ENCODE data around the gene SUFU.

The SUFU gene

DNA sequence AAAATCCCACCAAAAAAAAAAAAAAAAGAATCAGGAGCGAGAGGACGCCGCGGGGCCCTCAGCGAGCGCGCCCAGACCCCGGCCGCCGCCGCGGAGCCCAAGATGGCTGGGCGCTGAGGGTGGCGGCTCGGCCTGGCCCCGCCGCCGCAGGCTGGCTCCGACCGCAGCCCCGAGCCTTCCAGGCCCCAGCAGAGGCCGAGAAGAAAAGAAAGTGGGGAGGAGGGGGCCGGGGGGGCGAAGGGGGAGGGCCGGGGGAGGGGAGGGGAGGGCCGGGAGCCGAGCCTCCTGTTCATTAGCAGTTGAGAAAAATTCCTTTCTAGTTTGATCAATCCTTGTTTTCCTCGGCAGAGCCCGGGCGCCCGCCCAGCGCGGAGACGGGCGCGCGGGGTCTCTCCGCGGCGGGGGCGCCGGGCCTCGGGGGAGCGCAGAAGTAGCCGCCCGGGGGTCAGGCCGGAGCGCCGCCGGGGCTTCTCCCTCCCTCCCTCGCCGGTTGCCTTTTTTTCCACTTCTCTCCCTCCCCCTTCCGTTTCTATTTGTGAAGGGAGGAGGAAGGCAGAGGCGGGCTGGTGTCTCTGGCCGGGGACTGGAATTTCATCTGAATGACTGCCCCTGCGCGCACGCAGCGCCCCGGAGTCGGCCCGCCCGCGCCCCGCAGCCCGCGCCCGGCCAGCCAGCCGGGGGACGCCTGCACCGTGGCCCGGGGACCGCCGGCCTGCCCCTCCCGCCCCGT lies 139.7 kb downstream of the SUFU start:
- peak; percentile 89 for DNase-seq

DNA sequence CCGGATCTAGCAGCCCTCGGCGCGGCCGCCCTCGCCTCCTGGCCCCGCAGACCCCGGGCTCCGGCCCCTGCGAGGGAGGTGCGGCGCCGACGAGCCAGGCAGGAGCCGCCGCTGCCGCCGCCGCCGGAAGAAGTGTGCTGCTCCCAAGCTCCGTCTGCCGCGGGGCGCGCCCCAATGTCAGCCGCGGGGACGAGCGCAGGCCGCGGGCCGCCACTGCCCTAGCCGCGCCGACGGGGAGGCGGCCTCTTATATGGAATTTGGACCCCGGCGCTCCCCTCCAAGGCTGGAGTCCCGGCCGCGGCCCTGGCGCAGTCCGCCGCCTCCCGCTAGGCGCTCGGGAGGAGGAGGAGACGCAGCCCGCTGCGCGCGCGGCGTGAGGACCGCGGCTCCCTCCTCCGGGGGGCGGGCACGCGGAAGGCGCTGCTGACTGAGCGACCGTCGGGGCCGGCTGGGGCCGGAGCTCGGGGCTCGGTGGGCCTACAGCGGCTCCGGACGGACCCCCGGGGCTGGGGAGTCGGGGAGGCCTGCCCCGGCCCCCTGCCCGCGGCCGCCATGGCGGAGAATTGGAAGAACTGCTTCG lies 140.4 kb downstream of the SUFU start, which contains the start of gene TRIM8:
TRIM8 (plus strand) TSS at position 414 of the 580 bp plus-strand sequence; CDS start at position 553, 139 bp downstream.
- DNase-seq, result peak; percentile 69

DNA sequence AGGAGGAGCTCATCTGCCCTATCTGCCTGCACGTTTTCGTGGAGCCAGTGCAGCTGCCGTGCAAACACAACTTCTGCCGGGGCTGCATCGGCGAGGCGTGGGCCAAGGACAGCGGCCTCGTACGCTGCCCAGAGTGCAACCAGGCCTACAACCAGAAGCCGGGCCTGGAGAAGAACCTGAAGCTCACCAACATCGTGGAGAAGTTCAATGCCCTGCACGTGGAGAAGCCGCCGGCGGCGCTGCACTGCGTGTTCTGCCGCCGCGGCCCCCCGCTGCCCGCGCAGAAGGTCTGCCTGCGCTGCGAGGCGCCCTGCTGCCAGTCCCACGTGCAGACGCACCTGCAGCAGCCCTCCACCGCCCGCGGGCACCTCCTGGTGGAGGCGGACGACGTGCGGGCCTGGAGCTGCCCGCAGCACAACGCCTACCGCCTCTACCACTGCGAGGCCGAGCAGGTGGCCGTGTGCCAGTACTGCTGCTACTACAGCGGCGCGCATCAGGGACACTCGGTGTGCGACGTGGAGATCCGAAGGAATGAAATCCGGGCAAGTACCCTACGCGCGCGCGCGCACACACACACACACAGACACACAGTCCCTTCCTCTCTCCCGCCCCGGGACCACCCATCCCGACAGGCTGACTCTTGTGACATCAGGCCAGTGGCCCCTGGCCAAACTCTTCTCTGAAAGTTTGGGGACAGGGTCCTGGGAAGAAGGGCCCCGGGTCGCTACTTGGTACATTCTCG lies 141.0 kb downstream of the SUFU start:
- peak; percentile 83 for DNase-seq

DNA sequence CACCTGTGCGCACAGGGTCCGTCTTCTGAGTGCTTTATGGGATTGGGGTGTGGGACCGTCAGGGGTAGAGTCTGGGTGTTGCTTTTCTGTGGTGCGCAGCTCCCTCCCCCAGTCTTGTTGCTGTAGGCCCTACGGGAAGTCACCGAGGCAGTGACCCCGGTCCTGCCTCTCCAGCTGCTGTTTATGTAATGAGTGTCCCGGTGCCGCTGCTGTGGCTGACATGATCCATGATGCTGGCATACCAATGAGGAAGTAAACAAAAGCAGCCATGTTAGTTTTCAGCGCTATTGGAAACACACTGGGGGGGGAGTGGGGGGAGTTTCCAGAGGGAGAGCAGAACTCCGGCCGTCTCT lies 141.6 kb downstream of the SUFU start:
- no peak for DNase-seq

DNA sequence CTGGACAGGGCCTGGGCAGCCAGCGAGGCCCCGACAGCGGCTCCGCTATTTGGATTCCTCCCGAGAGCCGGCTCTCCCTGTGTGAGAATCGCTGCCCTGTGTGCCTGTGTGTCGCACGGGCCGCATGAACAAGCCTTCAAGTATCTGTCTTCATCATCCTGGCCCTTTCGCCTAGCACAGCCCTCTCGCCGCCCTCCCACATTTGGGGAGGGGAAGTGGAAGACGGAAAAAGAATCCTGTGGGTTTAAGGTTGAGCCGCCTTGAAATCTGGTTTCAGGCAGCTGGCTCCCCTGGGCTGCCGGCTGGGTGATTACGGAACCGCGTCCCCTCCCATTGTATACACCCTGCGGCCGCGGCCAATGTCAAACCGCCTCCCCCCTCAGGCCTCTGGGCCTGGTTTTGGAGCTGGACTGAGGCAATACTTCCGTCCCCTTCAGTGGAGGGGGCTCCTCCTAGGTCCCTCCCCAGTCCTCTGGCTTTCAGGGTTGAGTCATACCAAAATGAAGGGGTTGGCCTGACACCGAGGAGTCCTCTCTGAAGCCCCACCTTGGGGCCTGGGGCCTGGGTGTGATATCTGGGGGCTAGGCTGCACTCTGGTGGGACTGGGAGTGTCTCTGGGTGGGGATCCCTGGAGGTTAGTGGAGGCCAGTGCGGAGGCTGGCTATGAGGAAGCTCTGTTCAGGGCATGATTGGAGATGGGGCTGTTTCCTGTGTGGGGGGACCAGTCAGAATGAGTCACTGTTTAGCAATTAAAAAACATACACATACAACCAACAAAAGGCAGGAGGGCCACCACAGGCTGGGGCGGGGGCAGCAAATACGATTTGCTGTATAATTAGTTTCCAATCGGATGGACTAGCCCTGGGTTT lies 142.2 kb downstream of the SUFU start:
- DNase-seq, result peak; percentile 96

DNA sequence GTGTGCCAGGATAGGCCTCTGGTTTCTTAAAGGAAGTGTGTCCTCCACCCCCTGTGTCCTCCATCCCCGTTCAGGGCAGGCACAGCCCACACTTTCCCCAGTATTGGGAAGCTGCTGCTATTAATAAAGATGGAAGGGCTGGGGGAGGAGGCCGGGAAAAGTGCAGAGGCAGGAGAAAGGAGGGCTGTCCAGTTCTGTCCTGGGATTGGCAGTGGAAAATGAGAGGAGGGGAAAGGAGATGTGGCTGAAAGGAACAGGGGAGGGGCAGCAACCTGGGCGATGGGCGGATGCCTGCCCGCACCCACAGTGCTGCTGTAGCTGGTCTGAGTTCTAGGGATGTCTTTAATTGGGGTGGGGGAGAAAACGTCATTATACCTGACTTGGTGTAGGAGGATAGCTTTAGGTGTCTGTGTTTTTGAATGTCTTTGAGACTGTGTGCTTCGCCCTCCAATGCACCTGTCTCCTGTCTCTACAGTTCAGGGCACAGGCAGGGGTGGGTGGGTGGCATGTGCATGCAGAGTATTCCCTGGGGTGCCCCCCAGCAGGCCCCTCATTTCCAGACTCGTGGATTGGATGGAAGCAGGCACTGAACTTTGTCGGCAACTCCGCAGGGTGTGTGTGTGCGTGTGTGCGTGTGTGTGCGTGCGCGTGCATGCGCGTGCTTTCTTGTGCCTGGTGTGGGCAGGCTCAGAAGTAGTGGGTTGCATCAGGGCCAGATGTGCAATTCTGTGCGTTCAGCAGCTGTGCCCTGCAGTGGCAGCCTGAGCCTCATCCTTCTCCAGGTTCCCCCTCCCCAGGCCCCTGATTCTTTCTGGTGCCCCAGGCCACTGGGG lies 143.1 kb downstream of the SUFU start:
- DNase-seq, result peak; percentile 80

GRCh38 chr10:102647443-102648268 lies 143.9 kb downstream of the SUFU start:
- no peak for DNase-seq

- DNase-seq, result no peak
These were observed 144.6 kb downstream of the SUFU start for GRCh38 chr10:102648269-102648888.

DNA sequence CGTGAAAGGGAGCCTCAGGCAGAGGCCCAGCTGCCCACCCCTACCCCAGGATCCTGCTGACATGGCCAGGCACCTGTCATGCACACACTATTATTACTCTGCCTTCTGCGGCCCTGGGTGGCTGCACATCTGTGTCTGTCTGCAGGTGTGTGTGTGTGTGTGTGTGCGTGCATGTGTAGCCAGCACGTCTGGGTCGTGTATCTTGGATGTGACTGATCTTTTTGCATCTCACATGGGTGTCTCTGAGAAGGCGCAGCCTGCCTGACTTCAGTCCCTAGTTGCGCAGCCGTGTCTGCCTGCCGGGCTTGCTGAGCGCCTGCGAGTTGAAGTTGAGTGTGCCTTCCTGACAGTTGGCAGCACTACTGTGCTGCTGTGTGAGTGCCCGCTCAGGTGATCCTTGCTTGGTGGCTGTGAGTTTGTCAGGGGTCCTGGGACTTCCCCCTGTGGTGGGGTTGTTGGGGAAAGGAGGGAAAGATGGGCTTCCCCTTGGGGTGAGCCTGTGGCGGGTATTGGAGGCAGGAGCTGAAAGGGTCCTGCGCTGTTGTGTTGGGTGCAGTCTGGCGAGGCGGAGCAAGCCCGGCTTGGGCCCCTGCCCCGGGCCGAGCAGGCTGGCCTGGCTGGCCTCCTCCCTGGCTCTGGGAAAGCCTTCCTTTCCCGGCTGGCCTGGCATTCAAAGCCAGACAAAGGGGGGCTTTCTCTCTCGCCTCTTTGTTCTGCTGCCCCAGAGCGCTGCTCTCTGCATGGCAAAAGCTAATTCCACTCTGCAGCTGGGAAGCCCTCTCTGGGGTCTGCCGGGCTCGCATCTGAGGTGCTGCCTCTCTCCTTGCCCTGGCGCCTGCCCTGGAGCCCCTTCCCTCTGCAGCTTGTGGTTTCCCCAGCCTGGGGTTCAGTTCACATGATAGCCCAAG lies 145.4 kb downstream of the SUFU start:
- DNase-seq, result no peak

- no peak for DNase-seq
These were observed 146.3 kb downstream of the SUFU start for GRCh38 chr10:102649797-102650654.

DNA sequence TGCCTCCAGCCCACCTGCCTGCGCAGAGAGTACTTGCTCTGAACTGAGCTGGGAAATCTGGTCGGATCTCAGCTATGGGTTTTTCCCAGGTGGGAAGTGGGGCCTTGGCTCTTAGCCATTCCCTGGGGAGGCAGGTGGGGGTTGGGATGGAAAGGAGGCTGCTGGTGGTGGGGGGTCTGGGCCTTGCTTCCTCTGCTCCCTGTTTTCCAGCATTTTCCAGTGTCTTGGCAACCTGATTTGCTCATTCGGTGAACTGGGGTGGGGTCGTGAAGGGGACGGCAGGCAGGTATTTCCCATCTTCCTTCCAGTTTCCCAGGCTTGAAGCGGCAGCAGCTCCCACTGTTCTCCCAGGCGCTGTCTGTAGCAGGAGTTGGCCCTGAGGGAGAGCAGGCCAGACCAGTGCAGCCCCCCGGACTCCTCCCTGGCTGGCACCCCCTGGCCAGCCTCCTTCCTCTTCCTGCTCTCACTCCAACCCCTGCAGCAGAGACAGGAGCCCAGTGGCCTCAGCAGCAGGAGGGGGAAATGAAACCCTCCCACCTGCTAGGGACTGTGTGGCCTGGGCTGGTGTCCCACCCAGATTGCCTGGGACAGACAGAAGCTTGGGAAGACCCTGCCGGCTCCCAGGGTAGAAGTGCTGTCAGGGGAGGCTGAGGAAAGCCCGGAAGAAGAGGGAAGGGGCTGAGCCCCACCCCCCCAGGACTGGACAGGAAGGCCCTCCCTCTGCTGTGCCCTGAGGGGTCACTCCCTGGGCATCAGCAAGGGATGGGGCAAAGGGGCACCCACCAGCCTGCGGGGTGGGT lies 147.1 kb downstream of the SUFU start:
- DNase-seq, result no peak

GRCh38 chr10:102651455-102652169 lies 147.8 kb downstream of the SUFU start:
- no peak for DNase-seq

DNA sequence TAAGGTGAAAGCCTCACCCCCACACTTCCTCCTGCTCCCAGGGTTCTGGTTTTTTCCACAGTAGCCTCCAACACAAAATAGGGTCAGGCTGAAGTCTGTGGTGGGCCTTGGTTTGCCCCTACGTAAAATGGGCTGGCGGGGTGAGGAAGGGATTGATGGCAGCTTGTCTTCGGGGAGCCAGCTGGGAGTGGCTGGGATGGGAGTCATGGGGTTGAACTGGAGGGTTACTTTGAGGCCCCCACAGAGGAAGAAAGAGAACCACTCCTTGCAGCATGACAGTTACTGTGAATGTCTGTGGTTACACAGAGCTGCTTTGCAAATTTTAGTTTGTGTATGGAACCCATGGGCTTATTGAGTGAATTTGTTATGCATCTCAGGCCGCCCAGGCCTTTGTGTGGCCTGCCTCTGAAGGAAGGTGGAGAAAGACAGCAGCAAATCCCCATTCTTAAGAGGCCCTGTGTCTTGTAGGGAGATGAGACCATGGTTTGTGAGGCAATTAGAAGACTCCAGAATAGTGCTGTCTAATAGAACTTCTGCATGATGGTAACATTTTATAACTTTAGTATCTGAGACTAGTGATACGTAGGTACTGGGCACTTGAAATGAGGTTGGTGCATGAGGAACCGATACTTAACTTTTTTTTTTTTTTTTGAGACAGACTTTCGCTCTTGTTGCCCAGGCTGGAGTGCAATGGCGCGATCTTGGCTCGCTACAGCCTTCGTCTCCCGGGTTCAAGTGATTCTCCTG lies 148.6 kb downstream of the SUFU start:
- DNase-seq, result no peak

- no peak for DNase-seq
These were observed 149.3 kb downstream of the SUFU start for GRCh38 chr10:102653060-102653459.

DNA sequence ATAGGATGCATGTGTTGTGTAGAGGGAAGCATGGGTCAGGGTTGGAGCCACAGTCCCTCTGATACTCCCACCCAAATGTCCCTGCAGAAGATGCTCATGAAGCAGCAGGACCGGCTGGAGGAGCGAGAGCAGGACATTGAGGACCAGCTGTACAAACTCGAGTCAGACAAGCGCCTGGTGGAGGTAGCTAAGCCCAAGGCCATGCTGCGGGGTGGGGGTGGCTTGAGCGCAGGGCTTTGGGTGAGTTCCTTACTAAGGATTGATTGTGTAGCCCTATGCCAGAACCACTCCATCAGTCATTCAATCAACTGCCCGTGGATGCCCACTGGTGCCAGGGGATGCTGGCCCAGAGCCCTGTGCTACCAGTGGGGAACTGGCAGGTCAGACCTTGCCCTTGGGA lies 150.8 kb downstream of the SUFU start:
- no peak for DNase-seq

- DNase-seq, result no peak
These were observed 151.2 kb downstream of the SUFU start for GRCh38 chr10:102654969-102655368.

Measured in left hindlimb (tissue), 1 donor.